Mesothelial cell of epicardium (in vitro differentiated cells): ENCODE results near the gene HRG. TPM values are rescaled to one million over a fixed set of nuclear protein-coding genes. Genes with fewer than 3 reads are reported as not detected.

Source experiments
- DNase-seq, 2 experiments: peaks; one replicate each; pipeline ENCODE4 v3.0.0; 2021; ENCODE audit warnings: low spot score in 2 of 2; ENCODE audit not compliant: unreplicated experiment in 2 of 2
- H3K27ac Mint-ChIP-seq: 2 replicates; pipeline ENCODE4 v1.8.0; 2021; ENCODE audit warnings: mixed read lengths
- H3K27me3 Mint-ChIP-seq: 2 replicates; pipeline ENCODE4 v1.8.0; 2021; ENCODE audit warnings: low read depth, mixed read lengths
- H3K36me3 Mint-ChIP-seq: 2 replicates; pipeline ENCODE4 v1.8.0; 2021; ENCODE audit warnings: mixed read lengths
- H3K4me1 Mint-ChIP-seq: 2 replicates; pipeline ENCODE4 v1.8.0; 2021; ENCODE audit warnings: mixed read lengths
- H3K4me3 Mint-ChIP-seq: 2 replicates; pipeline ENCODE4 v1.8.0; 2021; ENCODE audit warnings: mild to moderate bottlenecking, moderate library complexity, mixed read lengths
- H3K9me3 Mint-ChIP-seq: 2 replicates; pipeline ENCODE4 v1.8.0; 2021; ENCODE audit warnings: mixed read lengths
- CTCF ChIP-seq: fragments of 200-600 bp; sonication (generic); IDR thresholded peaks from one replicate; pipeline ENCODE4 v1.5.0; 2021; ENCODE audit warnings: antibody characterized with exemption; ENCODE audit not compliant: unreplicated experiment
- total RNA-seq: library from RNA; stranded (reverse); gene quantifications from 3 replicates; pipeline ENCODE4 v1.2.1, GENCODE V29; 2021

Gene HRG, protein sequence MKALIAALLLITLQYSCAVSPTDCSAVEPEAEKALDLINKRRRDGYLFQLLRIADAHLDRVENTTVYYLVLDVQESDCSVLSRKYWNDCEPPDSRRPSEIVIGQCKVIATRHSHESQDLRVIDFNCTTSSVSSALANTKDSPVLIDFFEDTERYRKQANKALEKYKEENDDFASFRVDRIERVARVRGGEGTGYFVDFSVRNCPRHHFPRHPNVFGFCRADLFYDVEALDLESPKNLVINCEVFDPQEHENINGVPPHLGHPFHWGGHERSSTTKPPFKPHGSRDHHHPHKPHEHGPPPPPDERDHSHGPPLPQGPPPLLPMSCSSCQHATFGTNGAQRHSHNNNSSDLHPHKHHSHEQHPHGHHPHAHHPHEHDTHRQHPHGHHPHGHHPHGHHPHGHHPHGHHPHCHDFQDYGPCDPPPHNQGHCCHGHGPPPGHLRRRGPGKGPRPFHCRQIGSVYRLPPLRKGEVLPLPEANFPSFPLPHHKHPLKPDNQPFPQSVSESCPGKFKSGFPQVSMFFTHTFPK
- total RNA-seq = not detected in 3 replicates

DNA sequence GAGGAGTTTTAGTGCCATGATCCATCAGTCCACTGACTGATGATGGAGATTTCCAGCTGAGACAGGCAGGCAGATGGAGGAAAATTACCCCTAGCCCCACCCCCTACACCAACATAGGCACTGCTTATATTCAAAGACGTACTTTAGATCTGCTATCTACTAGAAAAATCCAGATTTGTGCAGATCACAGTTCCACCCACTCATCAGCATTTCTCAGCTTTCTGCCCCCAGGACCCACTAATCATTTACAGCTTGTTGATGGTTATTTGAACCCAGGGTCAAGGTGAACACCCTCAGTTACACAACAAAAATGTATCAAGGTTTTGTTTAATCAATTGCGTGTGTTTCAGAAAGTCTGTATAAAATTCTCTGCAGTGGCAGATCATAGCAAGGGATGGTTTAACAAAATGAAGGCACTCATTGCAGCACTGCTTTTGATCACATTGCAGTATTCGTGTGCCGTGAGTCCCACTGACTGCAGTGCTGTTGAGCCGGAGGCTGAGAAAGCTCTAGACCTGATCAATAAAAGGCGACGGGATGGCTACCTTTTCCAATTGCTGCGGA lies at the start of gene HRG:
Gene HRG, plus strand, starts transcription at position 390 of the 564 bp plus-strand sequence. Its CDS starts 18 bp downstream, at position 408.
- H3K27ac Mint-ChIP-seq = no peak within 1 kb of the TSS
- peaks cover 12% of the 10 kb centered on the region for H3K4me1 Mint-ChIP-seq
- H3K36me3 Mint-ChIP-seq = no peaks in the 10 kb centered on the region
- no peak for TF ChIP-seq CTCF
- H3K27me3 Mint-ChIP-seq = peaks cover 2% of the 10 kb centered on the region
- H3K4me3 Mint-ChIP-seq = no peak within 1 kb of the TSS
- no peaks in the 10 kb centered on the region for H3K9me3 Mint-ChIP-seq
- no peak for DNase-seq

DNA sequence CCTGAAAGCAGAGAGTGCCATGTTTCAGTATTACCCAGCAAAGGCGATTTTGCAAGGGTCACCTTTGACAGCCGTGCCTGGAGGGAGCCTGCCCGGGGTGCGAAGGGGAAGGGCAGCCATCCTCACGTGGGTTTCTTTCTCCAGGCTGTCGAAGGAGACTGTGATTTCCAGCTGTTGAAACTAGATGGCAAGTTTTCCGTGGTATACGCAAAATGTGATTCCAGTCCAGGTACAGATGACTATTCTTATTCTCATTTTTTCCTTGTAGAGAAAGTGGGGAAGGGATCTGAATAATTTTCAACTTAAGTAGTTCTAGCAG lies 49.6 kb upstream of the HRG start:
- Mint-ChIP-seq H3K4me3 (no peak overlapping the region), H3K4me1 (peaks cover 8% of the 10 kb centered on the region), H3K27ac (no peak overlapping the region), H3K36me3 (no peaks in the 10 kb centered on the region), H3K9me3 (no peaks in the 10 kb centered on the region), H3K27me3 (peaks cover 57% of the 10 kb centered on the region)
- TF ChIP-seq CTCF = no peak
- DNase-seq = no peak

GRCh38 chr3:186617036-186617946 lies 48.5 kb upstream of the HRG start:
- no peaks in the 10 kb centered on the region for H3K36me3 Mint-ChIP-seq
- H3K27me3 Mint-ChIP-seq = peaks cover 60% of the 10 kb centered on the region
- peak overlapping the region; percentile 28 for H3K4me3 Mint-ChIP-seq
- H3K4me1 Mint-ChIP-seq = peaks cover 8% of the 10 kb centered on the region
- no peak overlapping the region for H3K27ac Mint-ChIP-seq
- H3K9me3 Mint-ChIP-seq = no peaks in the 10 kb centered on the region
- peak; percentile 82 for TF ChIP-seq CTCF
- peak; percentile 69 to 86 for DNase-seq

GRCh38 chr3:186618318-186618938 lies 47.4 kb upstream of the HRG start:
- H3K4me1 Mint-ChIP-seq = peaks cover 8% of the 10 kb centered on the region
- no peak for TF ChIP-seq CTCF
- H3K9me3 Mint-ChIP-seq = no peaks in the 10 kb centered on the region
- no peaks in the 10 kb centered on the region for H3K36me3 Mint-ChIP-seq
- no peak overlapping the region for H3K27ac Mint-ChIP-seq
- peaks cover 56% of the 10 kb centered on the region for H3K27me3 Mint-ChIP-seq
- DNase-seq = no peak
- H3K4me3 Mint-ChIP-seq = no peak overlapping the region

- DNase-seq = no peak
- TF ChIP-seq CTCF = no peak
- peaks cover 8% of the 10 kb centered on the region for H3K4me1 Mint-ChIP-seq
- H3K4me3 Mint-ChIP-seq = no peak overlapping the region
- H3K27me3 Mint-ChIP-seq = peaks cover 45% of the 10 kb centered on the region
- no peaks in the 10 kb centered on the region for H3K36me3 Mint-ChIP-seq
- H3K27ac Mint-ChIP-seq = no peak overlapping the region
- H3K9me3 Mint-ChIP-seq = no peaks in the 10 kb centered on the region
Measured at GRCh38 chr3:186619787-186620212, 46.0 kb upstream of the HRG start.
